GM18868 (cell line): ENCODE measurements around the gene SYT15.

Experiments
- ATAC-seq: cut with Tn5 transposase; IDR thresholded peaks from one replicate; pipeline ENCODE4 v1.9.1; 2021; ENCODE audit warnings: mild to moderate bottlenecking, moderate library complexity; ENCODE audit not compliant: unreplicated experiment

Gene SYT15

GRCh38 chr10:46544989-46545791 is 33.7 kb upstream of the SYT15 start:
- ATAC-seq, result no peak

GRCh38 chr10:46545861-46546590 is 32.9 kb upstream of the SYT15 start:
- no peak for ATAC-seq

GRCh38 chr10:46546591-46547540 is 32.1 kb upstream of the SYT15 start:
- no peak for ATAC-seq

DNA sequence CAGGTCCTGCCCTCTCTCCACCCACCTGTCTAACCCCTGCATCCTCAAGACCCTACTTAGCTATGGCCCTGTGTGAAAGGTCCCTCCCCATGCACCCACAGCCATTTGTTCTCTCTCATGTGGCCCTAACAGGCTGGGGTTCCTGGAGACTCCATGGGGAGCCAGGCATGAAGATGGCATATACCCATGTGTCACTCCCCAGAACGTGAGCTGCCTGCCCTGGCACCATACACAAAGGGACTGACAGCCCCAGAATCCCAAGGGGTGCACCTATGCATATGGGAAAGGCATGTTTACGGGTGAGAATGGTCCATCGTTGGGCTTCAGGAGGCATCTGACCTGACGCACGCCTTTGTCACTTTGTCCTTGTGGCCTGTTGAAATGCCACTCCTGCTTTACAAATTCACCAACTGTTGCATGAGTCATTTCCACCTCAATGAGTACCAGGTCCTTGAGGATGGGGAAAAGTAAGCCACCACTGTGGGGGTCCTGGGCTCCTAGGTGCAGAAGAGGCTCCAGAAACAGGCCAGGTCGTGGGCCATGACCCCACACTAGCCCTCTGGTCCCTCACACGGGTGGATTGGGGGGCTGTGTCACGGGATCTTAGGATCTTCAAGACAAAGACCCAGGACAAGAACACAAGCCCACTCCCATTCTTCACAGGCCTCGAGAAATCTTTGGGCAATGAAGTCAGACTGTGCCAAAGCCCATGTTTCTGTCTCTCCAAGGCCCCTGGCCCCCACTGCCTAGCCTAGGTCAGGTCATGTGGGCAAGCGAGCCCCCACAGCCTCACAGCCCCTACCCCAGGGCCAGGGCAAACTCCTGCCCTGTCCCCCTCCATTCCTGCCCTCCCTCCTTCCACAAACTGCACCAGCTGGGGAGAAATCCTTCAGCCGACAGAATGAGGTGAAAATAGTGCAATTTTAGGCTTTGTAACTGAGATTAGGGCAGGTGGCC is 31.1 kb upstream of the SYT15 start:
- no peak for ATAC-seq

DNA sequence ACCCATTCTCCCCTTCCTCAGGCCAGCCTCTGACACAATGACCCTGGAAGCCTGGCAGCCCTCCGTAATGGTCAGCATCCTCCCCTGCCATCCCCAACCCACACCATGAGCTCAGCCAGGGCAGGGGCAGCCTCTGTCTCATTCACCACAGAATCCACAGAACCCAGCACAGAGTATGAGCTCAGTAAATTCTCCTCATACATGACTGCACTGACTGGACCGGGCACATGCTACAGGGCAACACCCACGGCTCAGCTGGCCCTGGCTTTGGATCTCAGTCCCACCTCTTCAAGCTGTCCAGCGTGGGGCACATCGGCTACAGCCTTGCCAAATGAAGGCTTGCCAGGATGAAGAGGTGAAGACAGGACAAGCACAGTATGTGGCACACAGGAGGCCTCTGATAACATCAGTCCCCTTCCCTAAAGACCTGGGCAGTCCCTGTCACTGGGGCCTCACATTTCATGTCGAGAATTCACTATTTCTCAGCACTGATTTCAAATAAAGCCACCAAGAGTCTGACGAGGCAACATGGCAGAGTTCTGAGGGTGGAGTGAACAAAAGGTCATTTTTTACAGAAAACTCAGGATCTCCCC is 30.3 kb upstream of the SYT15 start:
- ATAC-seq, result no peak

GRCh38 chr10:46549171-46550075 is 29.5 kb upstream of the SYT15 start:
- no peak for ATAC-seq

DNA sequence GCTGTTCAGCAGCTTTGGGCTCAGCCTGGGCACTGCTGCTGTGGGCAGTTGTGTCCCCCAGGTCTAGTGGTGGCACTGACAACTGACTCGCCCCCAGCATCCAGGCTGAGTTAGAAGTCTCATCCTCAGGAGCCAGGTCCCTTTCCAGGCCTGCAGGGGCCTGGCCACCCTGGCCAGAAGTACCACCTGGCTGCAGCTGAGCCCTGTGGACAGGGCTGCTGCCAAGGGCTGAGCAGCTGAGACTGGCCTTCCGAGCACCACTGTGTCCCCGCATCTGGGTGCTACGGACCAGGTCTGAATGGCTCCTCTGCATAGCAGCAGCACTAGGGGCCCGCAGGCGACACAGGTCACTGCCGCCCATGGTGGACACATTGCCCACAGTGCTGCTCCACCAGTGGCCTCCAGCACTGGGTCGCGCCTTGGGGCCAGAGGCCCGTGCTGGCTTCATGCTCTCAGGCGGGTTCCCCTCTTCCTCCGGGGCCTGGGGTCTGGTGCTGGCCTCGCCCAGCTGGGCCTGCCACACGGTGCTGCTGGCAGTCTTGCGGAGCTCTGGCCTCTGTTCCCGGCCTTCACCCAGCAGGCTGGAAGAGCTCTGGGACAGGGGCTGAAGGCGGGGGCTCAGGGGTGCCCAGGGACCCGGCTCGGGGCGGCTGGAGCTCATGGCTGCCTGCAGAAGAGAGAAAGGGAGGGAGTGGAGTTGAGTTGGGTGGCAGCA is 28.7 kb upstream of the SYT15 start:
- no peak for ATAC-seq

GRCh38 chr10:46550795-46551700 is 27.9 kb upstream of the SYT15 start:
- ATAC-seq, result no peak

GRCh38 chr10:46551701-46552525 is 27.0 kb upstream of the SYT15 start:
- no peak for ATAC-seq

DNA sequence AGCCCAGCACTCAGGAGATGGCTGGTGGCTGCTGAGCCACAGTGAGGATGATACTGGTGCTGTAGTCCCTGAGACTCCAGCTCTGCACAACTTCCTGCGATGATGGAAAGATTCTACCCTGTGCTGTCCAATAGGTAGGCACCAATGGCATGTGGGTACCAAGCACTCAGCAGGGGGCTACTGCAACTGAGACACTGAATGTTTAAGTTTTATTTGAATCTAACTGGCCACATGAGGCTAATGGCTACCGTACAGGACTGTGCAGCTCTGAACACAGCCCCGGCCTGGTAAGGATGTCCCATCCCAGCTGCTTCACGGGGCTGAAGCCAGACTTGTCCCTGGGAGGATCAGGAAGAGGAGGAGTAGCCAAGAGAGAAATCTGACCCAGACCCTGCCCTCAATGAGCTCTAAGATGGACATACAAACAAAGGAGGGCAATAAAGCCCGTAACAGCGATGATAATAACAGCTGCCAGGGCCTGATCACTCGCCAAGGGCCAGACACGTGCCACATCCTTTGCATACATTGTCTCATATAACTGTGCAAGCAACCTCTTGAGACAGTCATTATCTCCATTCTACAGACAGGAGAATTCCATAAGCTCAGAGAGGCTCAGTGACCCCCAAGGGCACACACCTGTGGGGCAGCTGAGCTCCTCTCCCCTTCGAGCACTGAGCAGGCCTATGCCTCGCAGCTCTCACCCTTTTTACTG is 26.2 kb upstream of the SYT15 start:
- ATAC-seq, result no peak

DNA sequence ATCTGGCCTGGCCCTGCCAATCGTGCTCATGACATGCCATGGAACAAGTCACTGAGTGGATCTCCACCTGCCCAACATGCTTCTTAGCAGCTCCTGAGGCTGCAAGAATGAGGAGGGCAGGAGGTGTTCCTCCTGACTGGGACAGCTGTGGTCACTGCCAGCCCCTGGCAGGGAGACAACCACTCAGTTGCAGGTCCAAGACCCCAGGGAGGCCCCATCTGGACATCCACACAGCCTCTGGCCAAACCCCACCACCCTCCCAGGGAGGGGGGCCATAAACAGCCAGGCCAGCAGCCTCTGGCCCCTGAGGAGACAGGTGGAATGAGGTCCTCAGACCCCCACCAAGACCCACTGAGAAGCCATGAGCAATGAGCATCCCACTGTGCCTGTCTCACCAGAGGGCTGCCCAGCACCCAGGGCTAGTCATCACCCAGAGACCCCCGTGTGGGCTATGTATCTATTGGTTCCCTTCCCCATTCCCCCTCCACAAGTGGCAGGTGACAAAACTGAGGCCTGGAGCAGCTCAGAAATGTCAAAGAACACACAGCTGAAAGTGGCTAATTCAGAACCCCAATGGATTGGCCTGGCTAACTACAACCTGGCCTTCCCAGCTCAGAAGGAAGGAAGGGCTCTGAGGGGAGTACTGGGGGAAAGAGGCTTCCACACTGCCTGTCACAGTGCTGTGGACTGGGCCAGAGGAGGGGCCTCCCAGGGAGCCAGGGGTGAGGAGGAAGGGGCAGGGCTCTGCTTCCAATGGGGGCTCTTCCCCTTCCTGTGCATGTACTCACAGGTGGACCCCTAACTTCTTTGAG is 25.5 kb upstream of the SYT15 start:
- ATAC-seq, result no peak

GRCh38 chr10:46554166-46554781 is 24.7 kb upstream of the SYT15 start:
- ATAC-seq, result no peak

DNA sequence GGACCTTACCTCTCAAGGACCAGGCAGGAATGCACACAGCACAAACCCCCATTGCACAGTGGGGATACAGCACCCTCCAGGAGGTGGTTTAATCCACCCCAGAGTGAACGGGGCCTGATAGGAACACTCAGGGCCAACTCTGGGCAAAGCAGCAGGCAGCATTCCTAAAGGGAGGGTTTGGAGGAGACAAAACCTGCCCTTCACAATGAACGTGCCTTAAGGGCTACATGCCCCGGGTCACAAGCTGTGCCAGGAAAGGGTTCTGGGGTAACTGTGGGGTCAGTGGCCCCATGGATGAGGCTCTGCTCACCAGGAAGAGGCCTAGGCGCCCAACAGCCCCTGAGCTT is 23.6 kb upstream of the SYT15 start:
- no peak for ATAC-seq

GRCh38 chr10:46555713-46556514 is 23.0 kb upstream of the SYT15 start:
- no peak for ATAC-seq
